Heart left ventricle (tissue), 16 donors: ENCODE data around the gene SPACA4. TPM values are rescaled to one million over a fixed set of nuclear protein-coding genes. Genes with fewer than 3 reads are reported as not detected.
A peak's percentile ranks its signal among the peaks of the same experiment; 100 is the strongest.

Source experiments
- ATAC-seq, 4 donors: fragments of 200-7000 bp; cut with Tn5 transposase; one replicate each; pipeline ENCODE4 v1.9.1; 2020 to 2022; ENCODE audit warnings: moderate library complexity in 4 of 4, mild to moderate bottlenecking in 3 of 4, moderate number of reproducible peaks in 1 of 4
- DNase-seq, 5 donors: peaks; one replicate each; pipeline ENCODE4 v3.0.0-alpha.2; 2020
- H3K27ac ChIP-seq, 12 donors: fragments of 200-600 bp; sonication (generic) in 4 of 12; one replicate each; pipeline versions ENCODE4 v1.5.0 to v1.8.0; 2016 to 2022; ENCODE audit warnings: mild to moderate bottlenecking in 2 of 12
- H3K27me3 ChIP-seq, 9 donors: fragments of 200-600 bp; sonication (generic) in 2 of 9; one replicate each; pipeline versions ENCODE4 v1.5.1 to v1.8.0; 2016 to 2022; ENCODE audit warnings: mild to moderate bottlenecking in 3 of 9
- H3K36me3 ChIP-seq, 9 donors: fragments of 200-600 bp; sonication (generic) in 2 of 9; one replicate each; pipeline versions ENCODE4 v1.5.0 to v1.8.0; 2018 to 2022; ENCODE audit warnings: mild to moderate bottlenecking in 2 of 9
- H3K4me1 ChIP-seq, 12 donors: fragments of 200-600 bp; sonication (generic) in 4 of 12; one replicate each; pipeline versions ENCODE4 v1.5.0 to v1.8.0; 2016 to 2022; ENCODE audit warnings: mild to moderate bottlenecking in 3 of 12
- H3K4me3 ChIP-seq, 12 donors: fragments of 200-600 bp; sonication (generic) in 4 of 12; one replicate each; pipeline versions ENCODE4 v1.5.0 to v1.8.0; 2017 to 2022; ENCODE audit warnings: mild to moderate bottlenecking in 9 of 12, moderate library complexity in 4 of 12
- H3K9me3 ChIP-seq, 12 donors: fragments of 200-600 bp; sonication (generic) in 4 of 12; one replicate each; pipeline versions ENCODE4 v1.5.0 to v1.8.0; 2016 to 2022; ENCODE audit warnings: mild to moderate bottlenecking in 1 of 12
- CTCF ChIP-seq, 12 donors: fragments of 200-600 bp; sonication (generic) in 4 of 12; IDR thresholded peaks; one replicate each; pipeline versions ENCODE4 v1.5.0 to v1.8.0; 2018 to 2022; ENCODE audit warnings: antibody characterized with exemption in 12 of 12, mild to moderate bottlenecking in 5 of 12
- POLR2A ChIP-seq, 2 donors: fragments of 450-650 bp; IDR thresholded peaks; one replicate each; pipeline ENCODE4 v1.6.1; 2017; ENCODE audit warnings: antibody characterized with exemption in 2 of 2, mild to moderate bottlenecking in 2 of 2, moderate library complexity in 2 of 2
- WGBS, 4 donors: extraction: QIAGEN DNeasy Blood & Tissue Kit in 2 of 4; methylation state at CpG; one replicate each; pipeline versions ENCODE4 v1.1.5 to v1.1.7; 2013 to 2018; 5-methylcytosine and 5-hydroxymethylcytosine counted together
- intact Hi-C, 10 donors: fragments of 100-400 bp; cut with DNase I; formaldehyde crosslinking; loops; one replicate each; pipeline versions ENCODE4 v1.11.1 to v1.14.2; 2022
- polyA plus RNA-seq, 2 donors: library from polyadenylated mRNA; stranded (reverse); fragments of 200-250 nt; gene quantifications; one replicate each; pipeline ENCODE4 v1.2.3, GENCODE V29; 2013
- total RNA-seq, 9 donors: library from RNA; depleted of rRNA in 2 of 9; stranded (reverse); fragments of >200 nt in 2 of 9; fragmentation: NEBNext Ultra II Directional in 3 of 9; extraction: Animal tissue kit (Norgen Biotek cat#: 25700) in 3 of 9; gene quantifications; one replicate each; pipeline versions ENCODE4 v1.1.0 to v1.2.4, GENCODE V29; 2016 to 2023
- donor health status: ischemic (EF 13 %, LVEDD 7.1; RV severe dilation, severe dysfunction).
- donor health status: healthy with polysubstance abuse.
- donor health status: DM: no; HTN: yes; CAD: no.
- donor health status: DM: no; HTN: no; CAD: no.
- donor health status: ischemic (EF 25% LVEDD 6.9; RV normal size, moderate dysfunction).
- donor health status: ischemic (EF 25% LVEDD 5.7; RV mildly dilated, moderate dysfunction).
- donor health status: healthy.
- donor health status: DM: yes; HTN: yes; CAD: no.
- donor health status: ischemic (EF 35%, LVEDD 5.7; RV mildly dilated, moderate dysfunction).
- donor health status: nonischemic (EF 11% LVEDD 7.7; RV severe dilation, severe dysfunction).
- donor health status: DM: yes; HTN: yes; CAD: no.
- donor health status: PGD.
- donor health status: ischemic (EF 29% LVEDD 5.4; RV normal size, mild dysfunction).
- donor health status: nonischemic (EF 23%, LVEDD 6.1; RV moderate dilation, normal function).

Gene SPACA4
- total and polyA plus RNA-seq, 11 donors, result not detected

GRCh38 chr19:48634036-48634342, 27.4 kb downstream of the SPACA4 start:
- no peak for TF ChIP-seq CTCF (IDR thresholded peaks at IDR 0.05)
- TF ChIP-seq POLR2A (IDR thresholded peaks at IDR 0.05), result no peak
- no peak for DNase-seq
- H3K36me3 ChIP-seq, result peaks cover 0 to 41% (median 3%) of the 10 kb centered on the region in 9 donors
- H3K4me3 ChIP-seq, result peak overlapping the region in 10 of 12 donors; percentile 34 to 93 (median 82)
- intact Hi-C loops, result no loop called here
- H3K4me1 ChIP-seq, result peaks cover 20 to 84% (median 58%) of the 10 kb centered on the region in 12 donors
- peak overlapping the region; percentile 62 to 100 (median 96) for H3K27ac ChIP-seq
- 26 to 51% (median 42%) methylated on average over 7 of the region's 7 CpGs for WGBS, 4 donors
- H3K9me3 ChIP-seq, result no peaks in the 10 kb centered on the region
- ATAC-seq, result no peak
- no peaks in the 10 kb centered on the region for H3K27me3 ChIP-seq

GRCh38 chr19:48634424-48635262, 28.1 kb downstream of the SPACA4 start:
- TF ChIP-seq CTCF (IDR thresholded peaks at IDR 0.05) (no peak), POLR2A (IDR thresholded peaks at IDR 0.05) (peak in 1 of 2 donors; percentile 39)
- 5 to 7% (median 6%) methylated on average over 28 to 37 of the region's 37 CpGs for WGBS, 4 donors
- peak overlapping the region in 11 of 12 donors; percentile 58 to 93 (median 80) for H3K4me3 ChIP-seq

GRCh38 chr19:48635263-48635965, 28.9 kb downstream of the SPACA4 start:
- Histone ChIP-seq H3K4me1 (peaks cover 18 to 72% (median 54%) of the 10 kb centered on the region in 12 donors), H3K4me3 (peak overlapping the region; percentile 19 to 93 (median 78)), H3K27ac (peak overlapping the region; percentile 62 to 100 (median 96)), H3K36me3 (peaks cover 0 to 32% (median 3%) of the 10 kb centered on the region in 9 donors), H3K27me3 (no peaks in the 10 kb centered on the region), H3K9me3 (no peaks in the 10 kb centered on the region)
- DNase-seq, result peak; percentile 72 to 87 (median 84)
- peak in 3 of 4 donors; percentile 28 to 52 (median 37) for ATAC-seq
- no peak for TF ChIP-seq CTCF (IDR thresholded peaks at IDR 0.05)
- peak in 1 of 2 donors; percentile 47 for TF ChIP-seq POLR2A (IDR thresholded peaks at IDR 0.05)
- intact Hi-C loops, result loop anchor here in 1 of 10 donors (5.0 kb wide), 1 partner anchor 337 kb away; no protein-coding TSS in a partner anchor
- 1 to 3% (median 2%) methylated on average over 17 to 67 of the region's 67 CpGs for WGBS, 4 donors

More at GRCh38 chr19:48634424-48635262, 28.1 kb downstream of the SPACA4 start:
- H3K27me3 ChIP-seq, result no peaks in the 10 kb centered on the region
- DNase-seq, result peak; percentile 97 to 98 (median 98)
- peak overlapping the region; percentile 62 to 100 (median 96) for H3K27ac ChIP-seq
- H3K36me3 ChIP-seq, result peaks cover 0 to 40% (median 3%) of the 10 kb centered on the region in 9 donors
- intact Hi-C loops, result loop anchor here in 1 of 10 donors (5.0 kb wide), 1 partner anchor 338 kb away; no protein-coding TSS in a partner anchor
- H3K9me3 ChIP-seq, result no peaks in the 10 kb centered on the region
- peak; percentile 43 to 58 (median 56) for ATAC-seq
- peaks cover 20 to 80% (median 60%) of the 10 kb centered on the region in 12 donors for H3K4me1 ChIP-seq
